ENCODE results near the gene AXIN2. TPM values are rescaled to one million over a fixed set of nuclear protein-coding genes. Genes with fewer than 3 reads are reported as not detected.

The AXIN2 gene
- total RNA-seq, 1 donor from 2014 or later, result 115 TPM

- H3K4me1 Mint-ChIP-seq (ENCODE audit: unreplicated experiment), result peaks cover 68% of the 10 kb centered on the region
- H3K36me3 Mint-ChIP-seq, result peaks cover 65% of the 10 kb centered on the region
- no peaks in the 10 kb centered on the region for H3K9me3 Mint-ChIP-seq
- H3K27me3 Mint-ChIP-seq, result no peaks in the 10 kb centered on the region
- TF ChIP-seq CTCF (conservative IDR thresholded peaks at IDR 0.05), result no peak
- DNase-seq (ENCODE audit: extremely low spot score, unreplicated experiment), result no peak
- H3K27ac Mint-ChIP-seq, result peak overlapping the region; percentile 53
- H3K4me3 Mint-ChIP-seq, result peak overlapping the region; percentile 46
Observed at GRCh38 chr17:65545705-65546523, 15.5 kb downstream of the AXIN2 start.

GRCh38 chr17:65544672-65545071 is 16.8 kb downstream of the AXIN2 start:
- Mint-ChIP-seq H3K4me1 (ENCODE audit: unreplicated experiment) (peaks cover 66% of the 10 kb centered on the region), H3K9me3 (no peaks in the 10 kb centered on the region), H3K27me3 (no peaks in the 10 kb centered on the region), H3K27ac (no peak overlapping the region), H3K4me3 (no peak overlapping the region), H3K36me3 (peaks cover 63% of the 10 kb centered on the region)
- DNase-seq (ENCODE audit: extremely low spot score, unreplicated experiment), result no peak
- no peak for TF ChIP-seq CTCF (conservative IDR thresholded peaks at IDR 0.05)

- Mint-ChIP-seq H3K9me3 (no peaks in the 10 kb centered on the region), H3K27ac (peak overlapping the region; percentile 37), H3K4me1 (ENCODE audit: unreplicated experiment) (peaks cover 58% of the 10 kb centered on the region), H3K4me3 (peak overlapping the region; percentile 31), H3K36me3 (peaks cover 54% of the 10 kb centered on the region), H3K27me3 (no peaks in the 10 kb centered on the region)
- DNase-seq (ENCODE audit: extremely low spot score, unreplicated experiment), result no peak
- TF ChIP-seq CTCF (conservative IDR thresholded peaks at IDR 0.05), result no peak
Observed at GRCh38 chr17:65542610-65543009, 18.8 kb downstream of the AXIN2 start.

- Mint-ChIP-seq H3K4me1 (ENCODE audit: unreplicated experiment) (peaks cover 52% of the 10 kb centered on the region), H3K36me3 (peaks cover 50% of the 10 kb centered on the region), H3K4me3 (no peak overlapping the region), H3K27ac (no peak overlapping the region), H3K27me3 (no peaks in the 10 kb centered on the region), H3K9me3 (no peaks in the 10 kb centered on the region)
- no peak for TF ChIP-seq CTCF (conservative IDR thresholded peaks at IDR 0.05)
- DNase-seq (ENCODE audit: extremely low spot score, unreplicated experiment), result no peak
Observed at GRCh38 chr17:65542067-65542466, 19.4 kb downstream of the AXIN2 start.

- Mint-ChIP-seq H3K9me3 (no peaks in the 10 kb centered on the region), H3K4me3 (no peak overlapping the region), H3K36me3 (peaks cover 50% of the 10 kb centered on the region), H3K27me3 (no peaks in the 10 kb centered on the region), H3K4me1 (ENCODE audit: unreplicated experiment) (peaks cover 48% of the 10 kb centered on the region), H3K27ac (no peak overlapping the region)
- DNase-seq (ENCODE audit: extremely low spot score, unreplicated experiment), result no peak
- no peak for TF ChIP-seq CTCF (conservative IDR thresholded peaks at IDR 0.05)
Observed at GRCh38 chr17:65541453-65541852, 20.0 kb downstream of the AXIN2 start.

All from type B pancreatic cell (in vitro differentiated cells).